Inflammatory macrophage treated with lipopolysaccharide for 1 hour (primary cell): ENCODE results near the gene KLK12.
A peak's percentile ranks its signal among the peaks of the same experiment; 100 is the strongest.

ENCODE experiments used
- DNase-seq, 2 donors: peaks; one replicate each; pipeline ENCODE4 v3.0.0-alpha.2; 2020 to 2022

The KLK12 gene, protein sequence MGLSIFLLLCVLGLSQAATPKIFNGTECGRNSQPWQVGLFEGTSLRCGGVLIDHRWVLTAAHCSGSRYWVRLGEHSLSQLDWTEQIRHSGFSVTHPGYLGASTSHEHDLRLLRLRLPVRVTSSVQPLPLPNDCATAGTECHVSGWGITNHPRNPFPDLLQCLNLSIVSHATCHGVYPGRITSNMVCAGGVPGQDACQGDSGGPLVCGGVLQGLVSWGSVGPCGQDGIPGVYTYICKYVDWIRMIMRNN

DNA sequence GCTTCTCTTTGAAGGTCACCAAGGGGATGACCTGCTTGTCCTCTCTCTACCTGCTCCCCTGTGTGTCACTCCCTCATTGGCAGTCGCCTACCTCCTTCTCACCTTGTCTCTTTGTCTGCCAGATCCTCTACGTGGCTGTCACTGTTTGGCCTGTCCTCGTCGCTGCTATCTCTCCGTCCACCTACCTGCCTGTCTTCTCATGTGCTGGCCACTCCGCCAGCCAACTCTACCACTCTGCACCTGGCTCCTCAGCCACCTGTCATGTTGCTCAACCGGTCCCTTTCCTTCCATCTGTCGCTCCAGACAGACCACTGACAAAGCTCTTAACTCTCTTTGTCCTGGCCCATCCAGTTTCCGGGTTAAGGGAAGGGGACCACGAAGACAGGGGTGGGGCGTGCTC, at the start of gene KLK12:
Gene KLK12 (minus strand): TSS at position 299 of the 400 bp plus-strand sequence. CDS start 381 bp downstream, outside the sequence.
- no peak for DNase-seq

DNA sequence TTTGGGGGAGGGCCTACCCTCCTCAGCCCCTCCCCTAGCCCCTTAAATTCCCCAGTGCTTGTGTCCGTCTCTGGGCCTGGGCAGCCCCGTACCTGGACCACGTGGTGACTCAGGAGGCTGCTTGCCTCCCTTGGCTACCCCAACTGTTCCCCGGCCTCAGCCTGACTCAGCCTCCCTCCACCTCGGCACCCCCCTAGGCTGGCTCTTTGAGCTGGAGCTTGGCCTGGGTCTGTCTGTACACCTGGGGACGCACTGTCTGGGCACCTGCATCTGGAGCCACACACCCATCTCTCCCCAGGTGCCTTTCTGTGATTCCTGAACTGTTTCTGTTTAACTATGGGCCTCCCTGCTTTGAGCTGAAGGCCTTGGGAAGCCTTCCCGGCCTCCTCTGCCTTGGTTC, 49.7 kb upstream of the KLK12 start:
- no peak for DNase-seq

DNA sequence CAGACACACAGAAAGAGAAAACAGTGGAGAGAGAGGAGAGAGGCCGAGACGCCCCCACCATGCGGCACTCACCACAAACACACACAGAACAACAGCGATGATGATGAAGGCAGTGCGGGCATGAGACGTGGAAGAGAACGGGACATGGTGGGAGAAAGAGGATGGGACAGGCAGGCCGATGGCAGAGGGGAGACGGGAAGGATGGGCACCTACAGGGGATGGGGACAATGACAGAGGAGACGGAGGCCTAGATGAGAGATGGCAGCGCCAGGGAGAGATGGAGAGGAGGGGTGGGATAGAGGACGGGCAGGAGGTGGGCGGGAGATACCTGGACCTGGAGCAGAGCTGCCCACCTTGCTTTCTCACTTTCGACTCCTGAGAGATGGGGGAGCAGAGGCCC, 49.0 kb upstream of the KLK12 start:
- no peak for DNase-seq

DNA sequence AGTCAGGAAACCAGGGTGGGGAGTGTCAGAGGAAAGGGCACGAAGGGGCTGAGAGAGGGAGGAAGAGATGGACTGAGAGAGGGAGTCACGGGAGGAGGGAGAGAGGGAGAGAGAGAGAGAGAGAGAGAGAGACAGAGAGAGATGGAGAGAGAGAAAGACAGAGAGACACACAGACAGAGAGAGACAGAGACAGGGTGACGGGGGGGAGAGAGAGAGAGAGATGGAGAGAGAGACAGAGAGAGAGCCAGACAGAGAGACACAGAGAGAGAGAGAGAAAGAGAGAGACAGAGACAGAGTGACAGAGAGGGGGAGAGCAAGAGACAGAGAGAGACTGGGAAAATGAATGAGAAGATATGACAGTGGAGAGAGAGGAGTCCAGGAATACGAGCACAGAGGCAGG, 48.4 kb upstream of the KLK12 start:
- DNase-seq, result no peak

DNA sequence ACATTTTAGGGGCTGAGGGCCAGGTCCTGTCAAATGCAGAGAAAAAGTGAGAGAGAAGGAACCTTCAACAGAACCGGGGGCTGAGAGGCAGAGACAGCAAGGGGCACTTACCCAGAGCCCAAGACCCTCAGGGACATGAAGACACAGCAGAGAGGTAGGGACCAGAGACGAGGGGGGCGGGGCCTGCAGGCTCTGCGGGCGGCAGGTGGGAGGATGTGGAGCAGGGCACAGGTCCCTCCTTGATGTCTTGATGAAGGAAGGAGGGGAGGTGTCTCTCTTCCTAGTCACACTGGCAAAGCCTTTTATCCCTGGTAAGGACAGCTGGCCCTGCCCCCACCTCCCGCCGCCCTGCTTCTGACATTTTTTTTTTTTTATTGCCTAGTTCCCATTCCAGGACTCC, 47.8 kb upstream of the KLK12 start, which contains the start of gene KLK14:
Gene KLK14 (minus strand): TSS at position 277 of the 400 bp plus-strand sequence. CDS start 273 bp downstream, at position 4.
- no peak for DNase-seq

DNA sequence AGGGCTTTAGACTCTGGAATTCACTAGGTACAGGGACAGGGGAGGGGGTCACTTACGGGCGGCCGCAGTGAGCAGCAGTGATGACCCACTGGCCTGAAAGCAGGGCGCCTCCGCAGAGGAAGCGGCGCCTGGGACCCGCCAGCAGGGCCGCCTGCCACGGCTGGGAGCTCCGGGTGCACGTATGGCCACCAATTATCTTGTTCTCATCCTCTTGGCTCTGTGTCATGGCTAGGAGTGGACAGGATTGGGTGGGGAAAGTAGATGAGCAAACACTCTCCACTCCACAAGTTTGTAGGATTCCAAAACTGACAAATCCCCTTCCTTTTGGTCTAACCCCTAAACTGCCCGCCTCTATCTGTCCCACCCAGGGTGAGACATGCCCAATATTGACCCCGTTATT, 46.7 kb upstream of the KLK12 start:
- DNase-seq, result no peak

DNA sequence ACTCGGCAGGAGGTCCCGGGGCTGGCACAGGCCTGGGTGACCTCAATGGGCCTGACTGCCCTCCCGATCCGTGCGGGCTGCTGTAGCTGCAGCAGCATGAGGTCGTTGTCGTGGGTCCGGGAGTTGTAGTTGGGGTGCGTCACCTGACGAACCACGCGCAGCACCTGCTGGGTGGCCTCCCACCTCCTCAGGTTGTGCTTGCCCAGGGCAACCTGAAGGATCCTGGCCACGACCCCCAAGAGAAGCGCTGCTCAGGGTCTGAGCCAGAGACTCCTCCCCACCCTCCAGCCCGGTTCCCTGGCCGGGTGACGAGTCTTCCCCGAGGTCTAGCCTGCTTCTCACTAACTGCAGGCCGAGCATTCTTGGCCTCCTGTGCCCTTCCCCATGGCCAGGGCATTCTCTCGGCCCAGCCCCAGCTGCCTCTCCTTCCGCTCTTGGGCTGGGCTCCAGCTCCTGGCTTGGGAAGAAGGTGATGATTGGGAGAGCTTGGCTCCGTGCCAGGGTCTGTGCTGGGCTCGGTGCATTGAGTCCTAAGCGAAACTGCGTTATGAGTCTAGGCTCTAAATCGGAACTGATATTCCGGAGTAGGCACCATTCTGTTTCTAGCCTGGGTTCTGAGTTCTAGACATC, 44.8 kb upstream of the KLK12 start:
- DNase-seq, result no peak

DNA sequence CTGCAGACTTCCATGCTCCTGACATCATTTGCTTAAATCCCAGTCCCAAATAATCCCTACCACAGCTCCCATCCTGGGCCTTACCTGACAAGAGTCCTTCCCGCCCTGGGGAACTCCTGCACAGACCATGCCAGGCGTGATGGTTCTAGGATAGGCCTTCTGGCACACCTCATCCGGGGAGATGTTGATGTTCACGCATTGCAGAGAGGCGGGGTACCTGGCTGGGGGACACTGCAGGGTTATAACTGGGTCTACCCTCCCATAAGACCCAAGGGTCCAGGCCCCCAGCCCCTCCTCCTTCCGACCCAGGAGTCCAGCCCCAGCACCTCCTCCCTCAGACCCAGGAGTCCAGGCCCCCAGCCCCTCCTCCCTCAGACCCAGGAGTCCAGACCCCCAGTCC, 43.9 kb upstream of the KLK12 start:
- no peak for DNase-seq

DNA sequence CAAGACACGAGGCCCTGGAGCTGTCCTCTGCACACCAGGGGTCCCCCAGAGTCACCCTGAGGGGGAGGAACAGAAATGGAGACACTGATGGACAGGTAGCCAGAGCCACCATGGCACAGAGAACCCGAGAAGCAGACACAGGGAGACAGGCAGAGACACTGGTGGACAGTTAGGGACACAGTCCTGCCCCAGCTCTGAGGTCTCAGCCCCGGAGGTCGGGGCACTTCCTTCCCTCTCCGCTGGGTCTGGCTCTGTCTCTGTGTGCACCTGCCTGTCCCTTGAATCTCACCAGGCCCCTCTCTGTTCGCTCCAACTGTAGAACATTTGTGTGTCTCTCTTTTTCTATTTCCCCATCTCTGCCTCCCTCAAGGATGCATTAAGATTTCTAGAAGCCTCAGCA, 43.3 kb upstream of the KLK12 start:
- DNase-seq, result no peak

DNA sequence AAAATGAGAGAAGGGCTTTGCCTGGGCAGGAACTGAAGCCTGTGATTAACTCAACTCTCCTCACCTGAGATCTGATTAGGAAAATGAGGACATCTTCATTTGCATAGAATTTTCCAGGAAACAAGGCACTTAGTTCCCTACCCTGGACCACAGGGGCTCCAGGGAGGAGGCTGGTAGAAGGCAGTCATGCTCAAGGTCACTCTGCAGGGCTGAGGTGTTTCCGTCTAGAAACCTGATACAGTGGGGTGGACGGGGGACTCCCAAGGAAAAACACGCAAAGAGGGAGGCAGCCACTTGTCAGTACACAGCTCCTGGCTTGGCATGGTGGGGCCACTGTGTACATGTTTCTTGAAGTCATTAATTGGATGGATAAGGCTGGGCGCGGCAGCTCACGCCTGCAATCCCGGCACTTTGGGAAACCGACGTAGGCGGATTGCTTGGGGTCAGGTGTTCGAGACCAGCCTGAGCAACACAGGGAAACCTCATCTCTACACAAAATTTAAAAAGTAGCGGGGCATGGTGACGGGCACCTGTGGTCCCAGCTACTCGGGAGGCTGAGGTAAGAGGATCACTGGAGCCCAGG, 41.9 kb upstream of the KLK12 start:
- DNase-seq, result no peak

DNA sequence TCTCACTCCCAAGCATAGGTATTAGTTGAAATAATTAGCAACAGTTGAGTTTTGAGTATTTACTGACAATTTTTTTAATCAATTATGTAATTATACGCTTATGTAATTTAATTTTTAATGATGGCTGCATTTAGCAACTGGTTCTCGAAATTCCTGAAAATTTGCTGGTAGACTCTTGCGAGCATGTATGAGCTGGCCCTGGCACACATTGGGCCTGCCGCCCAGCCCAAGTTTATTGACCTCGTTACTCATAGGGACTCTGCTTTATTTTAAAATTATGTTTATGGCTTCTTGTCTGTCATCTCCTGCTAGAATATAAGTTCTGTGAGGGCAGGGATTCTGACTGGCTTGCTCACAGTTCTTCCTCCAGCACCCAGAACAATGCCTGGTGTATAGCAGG, 41.2 kb upstream of the KLK12 start:
- no peak for DNase-seq

DNA sequence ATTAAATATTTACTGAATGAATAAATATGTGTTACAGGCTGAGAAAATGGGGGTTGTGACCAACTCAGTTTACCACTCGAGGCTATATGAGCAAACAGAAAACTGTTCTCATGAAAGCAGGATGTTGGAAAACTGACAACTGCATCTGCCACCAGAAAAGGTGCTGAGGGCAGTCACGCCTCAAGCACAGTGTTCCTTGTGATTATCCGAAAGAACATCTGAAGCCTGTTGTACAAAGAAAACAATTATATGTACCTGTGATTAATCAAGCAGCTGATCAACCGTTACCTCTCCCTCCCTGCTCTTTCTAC, 36.2 kb upstream of the KLK12 start:
- no peak for DNase-seq

DNA sequence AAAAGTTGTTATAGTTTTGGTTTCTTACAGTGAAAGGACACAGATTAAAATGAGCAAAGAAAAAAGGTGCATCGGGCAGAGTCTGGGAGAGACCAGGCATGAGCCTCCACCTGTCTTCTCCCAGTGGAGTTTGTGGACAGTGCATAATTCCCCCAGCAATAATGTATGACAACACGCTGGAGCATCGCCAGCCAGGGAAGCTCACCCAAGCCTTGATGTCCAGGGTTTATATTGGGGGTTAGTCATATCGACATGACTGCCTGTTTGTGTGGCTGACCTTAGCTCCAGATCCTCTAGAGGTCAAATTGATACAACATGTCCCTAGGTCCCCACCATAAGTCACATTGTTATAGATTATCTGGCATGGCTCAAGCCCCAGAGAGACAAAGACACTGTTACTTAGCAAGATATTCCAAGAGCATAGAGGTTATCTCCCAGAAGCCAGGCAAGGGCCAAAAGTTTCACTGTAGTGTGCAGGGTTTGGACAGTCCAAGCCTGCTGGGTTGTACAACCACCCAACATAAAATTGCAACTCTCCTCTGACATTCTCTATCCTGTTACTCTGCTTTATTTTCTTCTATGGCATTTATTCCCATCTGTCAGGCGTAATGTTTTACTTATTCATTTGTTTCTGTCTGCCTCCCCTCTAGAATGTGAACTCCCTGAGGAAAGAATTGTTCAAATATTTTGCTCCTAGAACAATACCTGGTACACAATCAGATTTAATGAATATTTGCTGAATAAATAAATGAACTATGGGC, 35.7 kb upstream of the KLK12 start:
- no peak for DNase-seq

DNA sequence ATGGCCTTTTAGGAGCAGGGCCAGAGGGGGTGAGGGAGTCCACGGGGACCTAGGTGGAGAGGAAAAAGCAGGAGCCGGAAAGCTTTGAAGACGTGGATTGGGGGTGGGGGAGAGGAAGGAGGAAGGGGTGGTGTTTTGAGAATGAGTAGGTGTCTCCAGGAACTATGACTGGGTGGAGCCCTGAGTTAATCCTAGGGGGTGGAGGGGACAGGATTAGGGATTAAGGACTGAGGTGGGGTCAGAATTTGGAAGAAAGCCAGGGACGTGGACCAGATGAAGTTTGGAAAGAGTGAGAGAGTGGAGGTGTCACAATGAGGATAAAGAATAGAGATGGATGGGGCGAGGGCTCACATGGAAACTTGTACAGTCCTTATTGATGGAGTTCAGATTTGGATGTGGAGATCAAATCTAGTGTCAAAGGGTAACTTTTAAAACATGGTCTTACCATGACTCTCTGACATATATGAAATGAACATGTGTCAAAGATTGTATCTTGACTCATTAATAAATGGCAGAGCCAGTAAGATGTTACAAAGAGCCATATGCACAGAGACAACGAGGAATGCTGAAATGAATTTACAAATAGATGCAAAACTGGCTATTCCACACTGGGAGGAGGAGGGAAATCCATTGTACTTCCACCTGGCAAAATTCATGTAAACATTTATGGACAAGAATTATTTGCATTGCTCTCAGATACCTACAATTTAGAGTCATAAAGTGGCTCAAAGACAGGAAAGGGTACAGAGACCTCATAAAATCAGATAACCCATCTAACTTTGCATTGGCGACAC, 31.8 kb upstream of the KLK12 start:
- DNase-seq, result no peak

DNA sequence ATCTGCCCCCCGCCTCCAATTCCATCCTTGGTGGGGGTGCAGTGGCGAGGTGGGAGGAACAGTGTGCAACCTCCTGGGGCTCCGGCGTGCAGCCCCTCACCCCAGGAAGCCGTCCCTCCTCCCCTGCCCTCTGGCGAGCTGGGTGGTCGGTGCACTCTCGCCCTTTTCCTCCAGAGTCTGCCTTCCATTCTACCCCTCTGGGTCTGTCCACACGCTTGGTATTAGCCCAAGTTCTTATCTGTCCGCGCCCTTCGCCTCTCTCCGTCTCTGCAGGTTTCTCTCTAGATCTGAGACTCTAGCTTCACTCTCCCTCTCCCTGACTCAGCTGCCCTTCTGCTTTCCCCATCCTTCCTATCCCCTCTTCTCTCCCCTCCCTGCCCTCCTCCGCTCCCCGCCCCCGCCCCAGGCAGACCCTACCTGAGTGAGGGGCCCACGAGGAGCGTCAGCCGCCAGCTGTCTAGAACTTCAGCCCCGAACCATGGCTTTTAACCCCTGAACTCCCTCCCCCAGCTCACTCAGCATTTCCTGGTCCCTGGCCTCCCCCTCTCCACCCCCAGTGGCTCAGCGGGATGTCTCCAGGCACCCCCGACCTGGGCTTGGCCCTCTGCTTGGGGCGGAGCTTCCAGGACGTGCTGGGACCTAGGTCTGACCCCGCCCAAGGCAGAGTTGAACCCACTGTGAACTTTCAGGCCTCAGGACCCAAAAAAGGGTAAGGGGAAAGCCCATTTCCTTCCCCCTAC, 30.6 kb upstream of the KLK12 start:
- DNase-seq, result no peak

DNA sequence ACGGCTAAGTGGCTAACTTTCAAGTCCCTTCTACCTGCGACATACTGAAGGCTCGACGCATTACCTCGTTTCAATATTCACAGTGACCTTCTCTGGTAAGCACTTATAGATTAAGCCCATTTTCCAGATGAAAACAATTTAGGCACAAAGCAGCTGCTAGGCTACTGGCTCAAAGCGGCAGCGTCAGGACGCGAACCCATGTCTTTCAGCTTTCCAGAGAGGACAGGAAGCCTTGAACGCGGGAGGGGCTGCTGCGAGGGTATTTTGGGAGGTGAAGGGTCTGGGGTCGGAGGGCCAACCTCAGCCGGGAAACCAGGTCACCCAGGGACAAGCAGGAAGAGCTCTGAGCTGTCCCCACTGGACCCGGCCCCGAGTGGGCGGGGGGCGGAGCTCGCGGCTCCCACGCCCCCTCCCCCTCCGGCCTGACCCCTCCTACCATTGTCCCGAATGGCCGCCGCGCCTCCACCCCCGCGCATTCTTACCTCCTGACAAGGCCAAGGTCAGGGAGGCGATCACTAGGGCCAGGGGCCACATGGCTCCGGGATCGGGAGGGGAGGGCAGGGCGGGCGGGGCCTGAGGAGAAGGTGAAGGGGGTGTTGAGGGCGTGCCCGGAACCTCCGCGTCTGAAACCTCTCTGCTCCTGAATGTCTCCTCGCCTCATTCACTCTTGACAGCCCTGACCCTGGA, 29.9 kb upstream of the KLK12 start, which contains the start of gene KLK13:
Gene KLK13 (minus strand): TSS at position 559 of the 687 bp plus-strand sequence. CDS start 25 bp downstream, at position 534.
- DNase-seq, result peak in 1 of 2 donors; percentile 6

DNA sequence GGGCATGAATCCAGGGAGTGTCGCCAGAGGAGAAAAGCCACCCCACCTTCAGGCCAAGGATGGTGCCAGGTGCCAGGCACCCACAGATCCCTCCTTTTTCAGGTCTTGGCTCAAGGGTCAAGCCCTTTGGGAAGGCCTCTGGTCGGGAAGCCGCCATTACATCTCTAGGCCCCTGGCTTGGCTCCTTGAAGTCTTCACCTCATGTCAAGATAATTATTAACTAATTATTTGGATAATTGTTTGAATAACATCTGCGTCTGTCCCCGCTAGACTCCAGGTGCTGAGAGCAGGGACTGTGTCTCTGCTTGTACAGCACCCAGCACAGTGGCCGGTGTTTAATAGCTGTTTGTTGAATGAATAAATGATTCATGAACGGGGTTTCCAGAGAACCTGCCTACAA, 28.9 kb upstream of the KLK12 start:
- DNase-seq, result no peak

DNA sequence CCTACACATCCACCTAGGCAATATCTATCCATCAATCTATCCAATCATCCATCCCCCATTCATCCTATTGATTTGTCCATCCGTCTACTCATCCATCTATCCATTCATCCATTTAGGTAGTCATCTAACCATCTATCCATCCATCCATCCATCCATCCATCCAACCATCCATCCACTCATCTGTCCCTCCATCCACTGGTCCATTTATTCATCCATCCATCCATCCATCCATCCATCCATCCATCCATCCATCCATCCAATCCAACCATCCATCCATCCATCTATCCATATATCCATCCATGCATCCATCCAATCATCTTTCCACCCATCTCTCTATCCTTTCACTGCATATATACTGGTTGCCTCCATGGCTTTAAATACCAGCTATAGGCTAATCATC, 26.2 kb upstream of the KLK12 start:
- DNase-seq, result no peak

DNA sequence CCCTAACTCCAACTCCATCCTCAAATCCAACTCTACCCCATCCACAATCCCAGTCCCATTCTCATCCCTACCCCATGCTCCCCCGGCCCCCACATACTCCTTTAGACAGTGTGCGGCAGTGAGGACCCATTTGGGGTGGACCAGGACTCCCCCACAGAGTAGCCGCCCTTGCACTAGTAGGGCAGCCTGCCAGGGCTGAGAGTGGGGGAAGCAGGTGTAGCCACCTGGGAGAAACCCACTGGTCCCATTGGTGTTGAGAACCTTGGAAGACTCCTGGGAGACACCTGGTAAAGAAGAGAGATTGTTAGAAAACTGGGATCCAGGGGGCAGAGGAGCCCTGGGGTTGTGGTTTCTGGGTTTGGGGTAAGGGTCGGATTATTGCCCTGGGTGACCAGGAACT, 25.5 kb upstream of the KLK12 start:
- no peak for DNase-seq

DNA sequence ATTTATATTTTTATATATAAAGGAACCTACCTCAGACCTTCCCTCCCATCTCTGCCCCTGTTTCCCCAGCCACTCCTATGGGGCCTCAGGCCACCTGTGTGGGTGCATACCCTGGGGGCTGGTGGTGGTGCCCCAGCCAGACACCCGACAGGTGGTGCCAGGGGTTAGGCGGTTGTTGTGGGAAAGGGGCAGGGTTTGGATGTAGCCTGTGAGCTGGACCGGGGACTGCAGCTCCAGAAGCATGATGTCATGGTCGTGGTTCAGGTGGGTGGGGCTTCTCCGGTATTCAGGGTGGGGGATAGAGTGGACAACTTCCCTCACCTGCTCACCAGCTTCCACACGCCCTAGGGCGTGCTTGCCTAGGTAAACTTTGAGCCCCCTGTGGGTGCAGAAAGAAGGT, 24.9 kb upstream of the KLK12 start:
- DNase-seq, result no peak

DNA sequence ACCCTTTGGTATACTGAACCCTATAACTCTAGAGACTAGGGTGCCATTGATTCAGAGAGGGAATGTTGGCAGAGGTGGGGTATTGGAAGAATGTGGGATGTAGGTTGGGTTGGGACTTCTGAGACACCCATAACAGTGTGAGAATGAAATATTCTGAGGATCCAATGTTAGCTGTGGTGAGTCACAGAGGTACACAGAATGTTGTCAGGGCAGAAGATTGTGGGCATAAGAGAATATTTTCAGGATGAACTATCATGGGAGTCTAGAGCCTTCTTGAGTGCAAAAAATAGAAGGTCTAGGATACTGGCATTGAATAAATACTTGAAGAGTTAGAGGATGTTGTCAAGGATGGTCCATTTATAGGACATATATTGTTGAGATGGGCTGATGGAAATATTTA, 21.1 kb upstream of the KLK12 start:
- no peak for DNase-seq

DNA sequence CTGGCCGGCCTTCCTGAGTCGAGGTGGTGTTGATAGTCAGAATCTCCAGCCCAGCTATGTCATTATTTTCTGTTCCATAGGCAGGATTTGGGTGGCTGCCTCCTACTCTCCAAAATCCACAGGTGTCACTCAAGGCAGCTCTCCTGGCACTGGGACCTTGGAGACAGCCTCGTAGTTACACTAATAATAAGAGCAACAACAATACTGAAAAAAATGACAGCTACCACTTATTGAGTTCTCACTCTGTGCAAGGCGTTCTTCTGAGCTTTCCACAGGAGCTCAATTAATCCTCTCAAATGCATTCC, 12.2 kb upstream of the KLK12 start:
- DNase-seq, result no peak
